IMR-90 (cell line): Measurements from ENCODE around the gene PYGL. TPM values are rescaled to one million over a fixed set of nuclear protein-coding genes. Genes with fewer than 3 reads are reported as not detected.

Experiments used
- ATAC-seq: fragments of 200-7000 bp; cut with Tn5 transposase; 2 replicates; pipeline ENCODE4 v1.9.1; 2020; ENCODE audit warnings: low read depth, mild to moderate bottlenecking, moderate library complexity
- BruUV-seq: library from RNA; stranded (reverse); fragments of 400-500 nt; replicated peaks from 2 replicates; lab custom pipeline; 2021; lab: Mats Ljungman, UMichigan
- CTCF ChIA-PET: fragments of 300-600 bp; formaldehyde crosslinking; extraction: SDS; loops from one replicate; lab custom pipeline; 2021; ENCODE audit warnings: antibody characterized with exemption; lab: Yijun Ruan, JAX
- POLR2A ChIA-PET: fragments of 300-600 bp; sonication (Branson Sonifier 250); formaldehyde crosslinking; loops from one replicate; lab custom pipeline; 2022; ENCODE audit warnings: antibody characterized with exemption; ENCODE audit not compliant: unreplicated experiment; lab: Charles Lee
- DNase-seq: peaks from one replicate; pipeline ENCODE4 v3.0.0; 2013
- H2AFZ ChIP-seq: replicated peaks from 2 replicates; pipeline ENCODE3; 2013; ENCODE audit warnings: low read length, mild to moderate bottlenecking; ENCODE audit not compliant: poor library complexity
- H2AK5ac ChIP-seq: 2 replicates; pipeline ENCODE4 v1.6.1; 2013; ENCODE audit warnings: low read depth, low read length, inconsistent platforms
- H2AK9ac ChIP-seq: replicated peaks from 2 replicates; pipeline ENCODE3; 2013; ENCODE audit warnings: mild to moderate bottlenecking, low read depth, low read length, moderate library complexity; ENCODE audit not compliant: poor library complexity
- H2BK120ac ChIP-seq: 2 replicates; pipeline ENCODE4 v1.6.1; 2013; ENCODE audit warnings: low read depth, low read length, inconsistent platforms
- H2BK15ac ChIP-seq: 3 replicates; pipeline ENCODE4 v1.6.1; 2013; ENCODE audit warnings: low read depth, low read length, inconsistent platforms
- H2BK20ac ChIP-seq: 2 replicates; pipeline ENCODE4 v1.6.1; 2013; ENCODE audit warnings: low read depth, mild to moderate bottlenecking, inconsistent platforms, low read length, moderate library complexity
- H2BK5ac ChIP-seq: 2 replicates; pipeline ENCODE4 v1.6.1; 2013; ENCODE audit warnings: mild to moderate bottlenecking, low read depth, low read length, inconsistent platforms; ENCODE audit not compliant: poor library complexity, severe bottlenecking
- H3K14ac ChIP-seq: replicated peaks from 2 replicates; pipeline ENCODE4 v1.6.1; 2013; ENCODE audit warnings: low read depth, low read length, inconsistent platforms
- H3K18ac ChIP-seq: 2 replicates; pipeline ENCODE4 v1.6.1; 2013; ENCODE audit warnings: low read depth, low read length, control low read depth
- H3K23ac ChIP-seq: 2 replicates; pipeline ENCODE4 v1.6.1; 2013; ENCODE audit warnings: low read depth, low read length, inconsistent platforms
- H3K27ac ChIP-seq: 2 replicates; pipeline ENCODE4 v1.5.1; 2013; ENCODE audit warnings: mild to moderate bottlenecking, control low read depth, low read length; ENCODE audit not compliant: insufficient read depth
- H3K27me3 ChIP-seq: 2 replicates; pipeline ENCODE4 v1.6.1; 2013; ENCODE audit warnings: low read length; ENCODE audit not compliant: control insufficient read depth, insufficient read depth
- H3K36me3 ChIP-seq: 2 replicates; pipeline ENCODE4 v1.6.1; 2013; ENCODE audit warnings: low read length, mixed read lengths; ENCODE audit not compliant: control insufficient read depth, insufficient read depth
- H3K4ac ChIP-seq: 2 replicates; pipeline ENCODE4 v1.6.1; 2013; ENCODE audit warnings: low read depth, low read length, inconsistent platforms
- H3K4me1 ChIP-seq: 2 replicates; pipeline ENCODE4 v1.6.1; 2013; ENCODE audit warnings: low read length, mixed read lengths; ENCODE audit not compliant: control insufficient read depth, insufficient read depth
- H3K4me2 ChIP-seq: 2 replicates; pipeline ENCODE4 v1.6.1; 2013; ENCODE audit warnings: low read depth, mild to moderate bottlenecking, control low read depth, low read length, moderate library complexity
- H3K4me3 ChIP-seq: 2 replicates; pipeline ENCODE4 v1.5.1; 2013; ENCODE audit warnings: low read depth, mild to moderate bottlenecking, control low read depth, low read length, moderate library complexity; ENCODE audit not compliant: insufficient read depth
- H3K56ac ChIP-seq: 2 replicates; pipeline ENCODE4 v1.6.1; 2013; ENCODE audit warnings: low read length, inconsistent platforms; ENCODE audit not compliant: insufficient read depth; ENCODE audit errors: extremely low read depth
- H3K79me1 ChIP-seq, 2 experiments: 2 replicates each; pipeline ENCODE4 v1.6.1; 2013; ENCODE audit warnings: low read length in 2 of 2, inconsistent platforms in 1 of 2, low read depth in 1 of 2
- H3K9ac ChIP-seq: 2 replicates; pipeline ENCODE4 v1.6.1; 2013; ENCODE audit warnings: low read depth, low read length, control low read depth
- H3K9me1 ChIP-seq: 2 replicates; pipeline ENCODE4 v1.6.1; 2013; ENCODE audit warnings: low read length, inconsistent platforms; ENCODE audit not compliant: insufficient read depth
- H3K9me3 ChIP-seq: 2 replicates; pipeline ENCODE4 v1.6.1; 2013; ENCODE audit warnings: low read length; ENCODE audit not compliant: control insufficient read depth, insufficient read depth
- H4K20me1 ChIP-seq: 2 replicates; pipeline ENCODE4 v1.6.1; 2013; ENCODE audit warnings: low read length, inconsistent platforms; ENCODE audit not compliant: insufficient read depth
- H4K5ac ChIP-seq: 2 replicates; pipeline ENCODE4 v1.6.1; 2013; ENCODE audit warnings: mild to moderate bottlenecking, low read depth, low read length, control low read depth
- H4K8ac ChIP-seq, 2 experiments: 2 replicates each; pipeline ENCODE4 v1.6.1; 2013; ENCODE audit warnings: low read depth in 2 of 2, low read length in 2 of 2, control low read depth in 1 of 2, inconsistent platforms in 1 of 2
- H4K91ac ChIP-seq: 2 replicates; pipeline ENCODE4 v1.6.1; 2013; ENCODE audit warnings: low read depth, low read length, inconsistent platforms; ENCODE audit not compliant: insufficient read depth
- BHLHE40 ChIP-seq: fragments of 150-350 bp; IDR thresholded peaks from 2 replicates; pipeline ENCODE4 v1.6.1; 2016; ENCODE audit warnings: mild to moderate bottlenecking, low read depth, low read length
- CEBPB ChIP-seq: IDR thresholded peaks from 2 replicates; pipeline ENCODE4 v1.6.1; 2012; ENCODE audit warnings: low read depth, low read length, improper control_type of control experiment
- CHD1 ChIP-seq: IDR thresholded peaks from 2 replicates; pipeline ENCODE4 v1.6.1; 2012; ENCODE audit warnings: low read depth, low read length, improper control_type of control experiment
- FOS ChIP-seq: fragments of 150-350 bp; IDR thresholded peaks from 2 replicates; pipeline ENCODE4 v1.6.1; 2016; ENCODE audit warnings: low read depth, low read length
- MAZ ChIP-seq: IDR thresholded peaks from 2 replicates; pipeline ENCODE4 v1.6.1; 2012; ENCODE audit warnings: low read depth, mild to moderate bottlenecking, low read length, improper control_type of control experiment, moderate library complexity, borderline replicate concordance
- MXI1 ChIP-seq: IDR thresholded peaks from 2 replicates; pipeline ENCODE4 v1.6.1; 2012; ENCODE audit warnings: low read depth, mild to moderate bottlenecking, low read length, moderate library complexity, borderline replicate concordance
- NFE2L2 ChIP-seq: fragments of 150-350 bp; IDR thresholded peaks from 2 replicates; pipeline ENCODE4 v1.6.1; 2016; ENCODE audit warnings: low read depth, mild to moderate bottlenecking, low read length
- POLR2A ChIP-seq: IDR thresholded peaks from 2 replicates; pipeline ENCODE4 v1.6.1; 2012; ENCODE audit warnings: mild to moderate bottlenecking, low read depth, low read length
- RAD21 ChIP-seq: IDR thresholded peaks from 2 replicates; pipeline ENCODE4 v1.6.1; 2012; ENCODE audit warnings: low read length, improper control_type of control experiment
- RCOR1 ChIP-seq: IDR thresholded peaks from 2 replicates; pipeline ENCODE4 v1.6.1; 2012; ENCODE audit warnings: mild to moderate bottlenecking, low read length, improper control_type of control experiment; ENCODE audit not compliant: insufficient replicate concordance
- SMC3 ChIP-seq: fragments of 150-350 bp; IDR thresholded peaks from 2 replicates; pipeline ENCODE4 v1.6.1; 2016; ENCODE audit warnings: low read depth, mild to moderate bottlenecking, antibody characterized with exemption, low read length, moderate library complexity
- USF2 ChIP-seq: fragments of 150-350 bp; IDR thresholded peaks from 2 replicates; pipeline ENCODE4 v1.6.1; 2017; ENCODE audit warnings: mild to moderate bottlenecking, antibody characterized with exemption, low read length, low read depth
- WGBS, 2 experiments: methylation state at CpG; one replicate each; pipeline versions ENCODE4 v1.1.5 to v1.1.7; 2013; ENCODE audit warnings: missing lambda C conversion rate in 2 of 2; ENCODE audit not compliant: insufficient read length in 1 of 2; ENCODE audit errors: extremely low coverage in 2 of 2; 5-methylcytosine and 5-hydroxymethylcytosine counted together
- dilution Hi-C: fragments of 300-500 bp; cut with HindIII; formaldehyde crosslinking; loops from one replicate; pipeline ENCODE4 v1.14.3; 2018; ENCODE audit warnings: low sequenced_read_pairs; ENCODE audit not compliant: unreplicated experiment
- in situ Hi-C: fragments of 300-500 bp; cut with MboI; formaldehyde crosslinking; loops from 3 replicates; pipeline ENCODE4 v1.14.3; 2019; ENCODE audit warnings: low sequenced_read_pairs, inconsistent platforms, mixed read lengths
- intact Hi-C: fragments of 100-400 bp; cut with micrococcal nuclease; formaldehyde crosslinking; loops from 2 replicates; pipeline ENCODE4 v1.10.0; 2022
- polyA plus RNA-seq, 3 experiments: library from polyadenylated mRNA; depleted of rRNA; stranded (reverse); fragments of >200 nt; gene quantifications; 2 replicates each; pipeline ENCODE4 v1.2.3, GENCODE V29; 2012; ENCODE audit warnings: low replicate concordance in 1 of 3
- total RNA-seq: library from RNA; depleted of rRNA; stranded (reverse); fragments of >200 nt; gene quantifications from 2 replicates; pipeline ENCODE4 v1.2.3, GENCODE V29; 2012

Gene PYGL
- total and polyA plus RNA-seq, 2 of the 4 experiments (the other 2 are of a cell fraction) = 52.3 to 70.4 TPM

- Histone ChIP-seq H3K79me1 (no peaks in the 10 kb centered on the region), H3K14ac (no peak overlapping the region), H2AK5ac (no peak overlapping the region), H2AK9ac (no peak overlapping the region), H3K27me3 (peaks cover 42% of the 10 kb centered on the region), H2BK20ac (no peak overlapping the region), H3K23ac (no peak overlapping the region), H2AFZ (no peak overlapping the region), H3K4me2 (peak overlapping the region; percentile 58; the same call in 1 of the 2 replicates), H4K8ac (no peak overlapping the region), H3K56ac (no peak overlapping the region), H2BK120ac (no peak overlapping the region), H3K9me1 (no peaks in the 10 kb centered on the region), H3K4me3 (no peak overlapping the region), H3K27ac (no peak overlapping the region), H3K4me1 (no peaks in the 10 kb centered on the region), H4K20me1 (no peaks in the 10 kb centered on the region), H3K4ac (no peak overlapping the region), H4K5ac (peak overlapping the region; percentile 23; the same call in 1 of the 2 replicates), H4K91ac (no peak overlapping the region), H2BK15ac (no peak overlapping the region), H2BK5ac (no peak overlapping the region), H3K36me3 (no peaks in the 10 kb centered on the region), H3K18ac (no peak overlapping the region; the same call in 1 of the 2 replicates), H3K9ac (peak overlapping the region; percentile 36; the same call in 1 of the 2 replicates), H3K9me3 (0 out of 2 replicates have a peak, but pooled peaks cover 2% of the 10 kb centered on the region)
- POLR2A ChIA-PET = interaction anchor here (0.6 kb wide), 1 partner anchor 17 kb away, joined by 5 read pairs; no protein-coding TSS in a partner anchor
- CTCF ChIA-PET = no interaction called here
- in situ Hi-C loops (no loop called here), intact Hi-C loops (no loop called here), dilution Hi-C loops (no loop called here)
- 97% methylated on average over 6 of the region's 13 CpGs; no CpG with 5 or more reads in 1 of the 2 experiments for WGBS, 2 experiments
- ATAC-seq (peak; percentile 56; the same call in 1 of the 2 replicates), DNase-seq (no peak)
- BruUV-seq = no TSS peak
- TF ChIP-seq POLR2A (no peak), SMC3 (no peak), RAD21 (no peak), NFE2L2 (no peak), CHD1 (no peak), BHLHE40 (no peak), MXI1 (no peak), MAZ (no peak), RCOR1 (no peak), FOS (no peak), CEBPB (no peak), USF2 (no peak)
Observed at GRCh38 chr14:50985124-50985858, 41.0 kb upstream of the PYGL start.
